ENCODE measurements around the gene RANBP3L.

Gene RANBP3L

GRCh38 chr5:36217988-36218387 is 83.7 kb downstream of the RANBP3L start:
- no peak overlapping the region for H3K4me3 ChIP-seq (ENCODE audit: low read depth, low read length)
- no peak for TF ChIP-seq CTCF (IDR thresholded peaks at IDR 0.05; ENCODE audit: control insufficient read depth, extremely low read depth, insufficient read depth)
- no peak for DNase-seq (ENCODE audit: low read depth)

DNA sequence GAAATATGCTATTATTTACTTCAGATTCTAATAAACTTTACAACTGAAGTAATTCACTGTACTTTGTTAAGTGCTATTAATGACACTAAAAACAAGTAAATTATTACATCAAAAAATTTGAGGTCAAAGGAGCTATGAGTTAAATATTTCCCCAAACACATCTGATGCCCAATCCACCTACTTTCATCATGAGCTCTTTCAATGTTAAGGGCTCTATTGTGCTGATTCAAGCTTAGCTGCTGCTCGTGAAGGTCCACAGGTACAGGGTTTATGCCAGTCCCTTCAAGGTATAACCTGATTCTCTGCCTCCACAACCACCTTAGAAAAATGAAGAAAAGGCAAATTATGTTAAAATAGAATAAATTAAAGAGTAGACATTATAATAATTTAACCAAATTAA is 84.1 kb downstream of the RANBP3L start:
- no peak for TF ChIP-seq CTCF (IDR thresholded peaks at IDR 0.05; ENCODE audit: control insufficient read depth, extremely low read depth, insufficient read depth)

DNA sequence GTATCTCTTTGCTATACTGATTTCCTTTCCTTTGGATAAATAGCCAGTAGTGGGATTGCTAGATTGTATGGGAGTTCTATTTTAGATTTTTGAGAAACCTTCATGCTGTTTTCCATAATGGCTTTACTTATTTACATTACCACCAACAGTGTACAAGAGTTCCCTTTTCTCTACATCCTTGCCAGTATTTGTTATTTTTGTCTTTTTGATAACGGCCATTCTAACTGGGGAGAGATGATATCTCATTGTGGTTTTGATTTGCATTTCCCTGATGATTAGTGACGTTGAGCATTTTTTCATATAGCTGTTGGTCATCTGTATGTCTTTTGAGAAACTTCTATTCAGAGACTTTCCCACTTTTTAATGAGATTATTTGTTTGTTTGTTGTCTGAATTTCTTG is 85.8 kb downstream of the RANBP3L start:
- H3K4me3 ChIP-seq (ENCODE audit: low read depth, low read length) = no peak overlapping the region
- no peak for DNase-seq (ENCODE audit: low read depth)
- TF ChIP-seq CTCF (IDR thresholded peaks at IDR 0.05; ENCODE audit: control insufficient read depth, extremely low read depth, insufficient read depth) = no peak

More for the DNA sequence above, 84.1 kb downstream of the RANBP3L start:
- no peak for DNase-seq (ENCODE audit: low read depth)
- H3K4me3 ChIP-seq (ENCODE audit: low read depth, low read length) = no peak overlapping the region

DNA sequence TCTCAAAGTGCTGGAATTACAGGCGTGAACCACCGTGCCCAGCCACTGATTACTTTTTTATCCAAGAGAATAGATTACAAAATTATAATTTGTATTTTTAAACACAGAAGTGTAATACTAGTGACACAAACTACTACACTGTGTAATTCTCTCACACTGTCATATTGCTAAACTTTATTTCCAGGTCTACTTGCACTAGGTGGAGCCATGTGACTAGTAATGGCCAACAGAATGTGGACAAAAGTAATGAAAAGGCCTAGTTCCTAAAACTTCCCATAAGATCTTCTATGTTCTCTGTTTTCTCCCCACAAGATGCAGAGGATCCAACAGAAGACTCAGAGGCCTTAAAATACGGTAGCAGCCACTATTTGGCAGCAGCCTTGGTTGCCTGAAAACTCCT is 87.3 kb downstream of the RANBP3L start:
- TF ChIP-seq CTCF (IDR thresholded peaks at IDR 0.05; ENCODE audit: control insufficient read depth, extremely low read depth, insufficient read depth) = 0 out of 2 replicates have a peak, but pooled peaks have one; percentile 16
- H3K4me3 ChIP-seq (ENCODE audit: low read depth, low read length) = no peak overlapping the region
- no peak for DNase-seq (ENCODE audit: low read depth)

GRCh38 chr5:36209664-36210063 is 92.0 kb downstream of the RANBP3L start:
- no peak for DNase-seq (ENCODE audit: low read depth)

DNA sequence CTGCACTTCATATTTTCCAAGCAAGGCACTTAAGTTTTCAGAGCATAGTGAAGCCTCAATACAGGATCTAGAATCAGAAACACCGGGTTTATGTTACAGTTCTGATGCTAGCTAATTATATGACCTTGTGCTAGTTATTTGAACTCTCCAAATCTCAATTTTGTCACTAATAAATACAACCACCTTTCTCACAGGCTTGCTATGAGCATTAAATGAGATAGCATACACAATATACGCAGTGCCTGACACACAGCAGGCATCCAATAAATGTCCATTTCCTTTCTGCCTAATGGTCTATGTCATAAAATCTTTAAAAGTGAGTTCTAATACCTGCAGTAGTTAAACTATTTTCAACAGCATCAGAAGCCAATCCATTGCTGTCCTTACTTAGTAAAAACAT is 92.9 kb downstream of the RANBP3L start:
- no peak for TF ChIP-seq CTCF (IDR thresholded peaks at IDR 0.05; ENCODE audit: control insufficient read depth, extremely low read depth, insufficient read depth)
- no peak overlapping the region for H3K4me3 ChIP-seq (ENCODE audit: low read depth, low read length)
- no peak for DNase-seq (ENCODE audit: low read depth)

More at GRCh38 chr5:36209664-36210063, 92.0 kb downstream of the RANBP3L start:
- H3K4me3 ChIP-seq (ENCODE audit: low read depth, low read length) = no peak overlapping the region
- TF ChIP-seq CTCF (IDR thresholded peaks at IDR 0.05; ENCODE audit: control insufficient read depth, extremely low read depth, insufficient read depth) = no peak

GRCh38 chr5:36206913-36207312 is 94.8 kb downstream of the RANBP3L start:
- no peak for DNase-seq (ENCODE audit: low read depth)
- TF ChIP-seq CTCF (IDR thresholded peaks at IDR 0.05; ENCODE audit: control insufficient read depth, extremely low read depth, insufficient read depth) = no peak
- H3K4me3 ChIP-seq (ENCODE audit: low read depth, low read length) = no peak overlapping the region
